Trophoblast cell (in vitro differentiated cells and primary cell): Measurements from ENCODE around the gene SLC19A1.
A peak's percentile ranks its signal among the peaks of the same experiment; 100 is the strongest.

Experiments
- DNase-seq, 2 donors: peaks; one replicate each; pipeline ENCODE4 v3.0.0-alpha.2; 2016
- H2AFZ ChIP-seq: 2 replicates; pipeline ENCODE4 v1.6.1; 2013; ENCODE audit warnings: low read length, moderate library complexity, mild to moderate bottlenecking; ENCODE audit not compliant: insufficient read depth, poor library complexity
- H2AK5ac ChIP-seq: 2 replicates; pipeline ENCODE4 v1.6.1; 2013; ENCODE audit warnings: mild to moderate bottlenecking, low read length
- H2BK120ac ChIP-seq: 2 replicates; pipeline ENCODE4 v1.6.1; 2013; ENCODE audit warnings: low read length, mild to moderate bottlenecking, moderate library complexity; ENCODE audit not compliant: insufficient read depth, poor library complexity
- H2BK12ac ChIP-seq: 2 replicates; pipeline ENCODE4 v1.6.1; 2013; ENCODE audit warnings: mild to moderate bottlenecking, low read length, moderate library complexity
- H2BK5ac ChIP-seq: 2 replicates; pipeline ENCODE4 v1.6.1; 2013; ENCODE audit warnings: low read length, low read depth, moderate library complexity, mild to moderate bottlenecking; ENCODE audit not compliant: poor library complexity
- H3K14ac ChIP-seq: 2 replicates; pipeline ENCODE4 v1.6.1; 2013; ENCODE audit warnings: mild to moderate bottlenecking, low read length
- H3K18ac ChIP-seq: 2 replicates; pipeline ENCODE4 v1.6.1; 2013; ENCODE audit warnings: mild to moderate bottlenecking, low read length
- H3K23ac ChIP-seq: 2 replicates; pipeline ENCODE4 v1.6.1; 2013; ENCODE audit warnings: low read length
- H3K27ac ChIP-seq: 2 replicates; pipeline ENCODE4 v1.5.1; 2013; ENCODE audit warnings: low read depth, mild to moderate bottlenecking, inconsistent platforms, low read length, moderate library complexity
- H3K27me3 ChIP-seq: 2 replicates; pipeline ENCODE4 v1.6.1; 2013; ENCODE audit warnings: inconsistent platforms, mild to moderate bottlenecking, low read length, moderate library complexity; ENCODE audit not compliant: insufficient read depth
- H3K36me3 ChIP-seq, 2 experiments: 1 replicate in 1 of 2; 2 replicates in 1 of 2; pipeline ENCODE4 v1.6.1; 2013; ENCODE audit warnings: low read length in 2 of 2, mild to moderate bottlenecking in 2 of 2, moderate library complexity in 1 of 2; ENCODE audit not compliant: insufficient read depth in 2 of 2, control insufficient read depth in 1 of 2
- H3K4ac ChIP-seq: 2 replicates; pipeline ENCODE4 v1.6.1; 2013; ENCODE audit warnings: low read depth, mild to moderate bottlenecking, low read length, moderate library complexity
- H3K4me1 ChIP-seq, 2 experiments: 1 replicate in 1 of 2; 2 replicates in 1 of 2; pipeline ENCODE4 v1.6.1; 2013; ENCODE audit warnings: low read length in 2 of 2, mild to moderate bottlenecking in 2 of 2, moderate library complexity in 1 of 2; ENCODE audit not compliant: insufficient read depth in 2 of 2, control insufficient read depth in 1 of 2
- H3K4me2 ChIP-seq: 2 replicates; pipeline ENCODE4 v1.6.1; 2013; ENCODE audit warnings: inconsistent platforms, mild to moderate bottlenecking, low read length, moderate library complexity
- H3K4me3 ChIP-seq: 2 replicates; pipeline ENCODE4 v1.5.1; 2013; ENCODE audit warnings: mild to moderate bottlenecking, low read depth, low read length, inconsistent platforms
- H3K79me1 ChIP-seq: one replicate; pipeline ENCODE4 v1.6.1; 2013; ENCODE audit warnings: low read length
- H3K79me2 ChIP-seq: 2 replicates; pipeline ENCODE4 v1.6.1; 2013; ENCODE audit warnings: low read length, mild to moderate bottlenecking; ENCODE audit not compliant: control insufficient read depth, insufficient read depth, poor library complexity
- H3K9ac ChIP-seq: 2 replicates; pipeline ENCODE4 v1.6.1; 2013; ENCODE audit warnings: mild to moderate bottlenecking, low read length
- H3K9me3 ChIP-seq: 2 replicates; pipeline ENCODE4 v1.6.1; 2013; ENCODE audit warnings: low read depth, mild to moderate bottlenecking, control low read depth, inconsistent platforms, low read length; ENCODE audit not compliant: insufficient read depth
- H4K12ac ChIP-seq: 2 replicates; pipeline ENCODE4 v1.6.1; 2013; ENCODE audit warnings: low read depth, mild to moderate bottlenecking, low read length, moderate library complexity
- H4K8ac ChIP-seq: 2 replicates; pipeline ENCODE4 v1.6.1; 2013; ENCODE audit warnings: low read depth, mild to moderate bottlenecking, low read length, moderate library complexity
- H4K91ac ChIP-seq: one replicate; pipeline ENCODE4 v1.6.1; 2013; ENCODE audit warnings: low read depth, mild to moderate bottlenecking, low read length, moderate library complexity
- WGBS: extraction: QIAGEN DNeasy Blood & Tissue Kit; methylation state at CpG from one replicate; pipeline ENCODE4 v1.1.7; 2013; ENCODE audit warnings: missing lambda C conversion rate; ENCODE audit not compliant: insufficient read length, insufficient coverage; ENCODE audit errors: extremely low coverage; 5-methylcytosine and 5-hydroxymethylcytosine counted together

SLC19A1 gene

DNA sequence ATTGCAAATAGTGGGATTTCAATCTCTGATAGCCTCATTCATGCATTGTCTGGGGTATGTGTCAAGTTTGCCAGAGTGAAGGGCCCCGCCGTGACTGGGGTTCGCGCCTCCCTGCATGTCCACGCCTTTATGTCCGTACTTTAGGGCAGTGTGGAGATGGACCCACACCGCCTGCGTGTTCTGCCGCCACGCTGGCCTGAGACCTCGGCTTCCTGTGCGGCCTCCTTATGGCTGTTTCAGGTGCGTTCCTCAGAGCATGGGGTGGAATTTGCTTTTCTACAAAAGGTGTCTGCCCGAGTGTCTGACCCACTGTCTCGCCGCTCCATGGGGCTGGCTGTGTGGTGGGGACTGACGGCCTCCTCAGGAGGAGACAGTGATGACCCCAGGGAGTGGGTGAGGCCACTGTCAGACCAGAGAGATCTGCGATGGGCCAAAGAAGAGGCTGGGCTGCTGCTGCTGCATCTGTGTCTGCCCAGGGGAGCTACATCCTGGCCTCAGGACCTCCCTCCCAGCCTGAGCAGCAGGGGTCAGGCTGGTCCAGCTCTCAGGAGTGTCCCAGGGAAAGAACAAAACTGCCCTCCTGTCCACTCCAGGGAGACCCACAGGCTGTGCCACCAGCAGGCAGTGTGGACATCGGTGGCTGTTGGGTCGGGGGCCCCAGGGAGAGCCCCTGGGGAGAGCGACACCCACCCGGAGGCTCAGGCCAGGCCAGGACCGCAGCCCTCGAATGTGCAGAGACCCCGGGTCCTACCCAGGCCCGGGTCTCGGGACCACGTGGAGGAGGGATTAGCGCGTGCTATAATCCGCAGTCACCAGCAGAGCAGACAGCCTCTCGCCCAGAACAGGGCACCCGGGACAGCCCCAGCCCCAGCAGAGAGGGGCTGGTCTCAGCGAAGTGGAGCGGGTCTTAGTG is 9.8 kb upstream of the SLC19A1 start:
- Histone ChIP-seq H2AK5ac (no peak overlapping the region), H2AFZ (no peak overlapping the region), H3K4me1 (peaks cover 7 to 14% of the 10 kb centered on the region in 2 experiments), H4K12ac (no peak overlapping the region), H3K9me3 (no peaks in the 10 kb centered on the region), H2BK120ac (peak overlapping the region; percentile 27), H3K27ac (peak overlapping the region; percentile 53), H3K4me3 (no peak overlapping the region), H3K27me3 (no peaks in the 10 kb centered on the region), H2BK12ac (no peak overlapping the region), H3K79me1 (peaks cover 12% of the 10 kb centered on the region), H3K36me3 (no peaks in the 10 kb centered on the region), H2BK5ac (no peak overlapping the region), H4K91ac (peak overlapping the region; percentile 40), H3K79me2 (no peaks in the 10 kb centered on the region), H3K4ac (no peak overlapping the region), H3K23ac (no peak overlapping the region), H3K14ac (no peak overlapping the region), H3K9ac (no peak overlapping the region), H4K8ac (no peak overlapping the region), H3K18ac (no peak overlapping the region), H3K4me2 (no peak overlapping the region)
- DNase-seq: no peak
- no CpG with 5 or more reads among the region's 35 CpGs for WGBS

DNA sequence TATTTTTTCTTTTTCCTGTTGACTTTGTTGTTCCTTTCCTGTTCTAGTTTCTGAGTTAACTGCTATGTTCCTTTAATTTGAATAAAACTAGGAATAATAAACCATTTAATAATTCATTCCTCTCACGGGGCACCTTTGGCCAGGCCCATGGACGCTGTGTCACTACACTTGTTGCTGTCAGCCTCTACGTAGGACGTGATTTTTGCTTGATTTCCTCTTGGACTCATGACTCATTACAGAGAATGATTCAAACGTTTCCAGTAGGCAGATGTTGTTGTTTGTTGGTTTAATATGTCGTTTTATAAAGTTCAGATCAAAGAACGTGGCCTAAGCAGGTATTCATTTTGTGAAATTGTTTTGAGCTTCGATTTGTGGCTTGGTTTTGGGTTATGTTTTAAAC is 9.1 kb upstream of the SLC19A1 start:
- Histone ChIP-seq H4K91ac (no peak overlapping the region), H3K27me3 (no peaks in the 10 kb centered on the region), H3K4me2 (no peak overlapping the region), H4K8ac (no peak overlapping the region), H3K27ac (no peak overlapping the region), H3K79me2 (no peaks in the 10 kb centered on the region), H3K9me3 (no peaks in the 10 kb centered on the region), H4K12ac (no peak overlapping the region), H3K23ac (no peak overlapping the region), H2AFZ (no peak overlapping the region), H3K4me3 (no peak overlapping the region), H3K9ac (no peak overlapping the region), H2BK120ac (no peak overlapping the region), H3K79me1 (peaks cover 13% of the 10 kb centered on the region), H2BK5ac (no peak overlapping the region), H2BK12ac (no peak overlapping the region), H3K18ac (no peak overlapping the region), H3K4me1 (peaks cover 7 to 16% of the 10 kb centered on the region in 2 experiments), H3K36me3 (no peaks in the 10 kb centered on the region), H3K14ac (no peak overlapping the region), H3K4ac (no peak overlapping the region), H2AK5ac (no peak overlapping the region)
- no CpG with 5 or more reads among the region's 8 CpGs for WGBS
- DNase-seq: peak in 1 of 2 donors; percentile 44

- Histone ChIP-seq H3K4ac (no peak overlapping the region), H2AFZ (no peak overlapping the region), H2AK5ac (no peak overlapping the region), H2BK5ac (no peak overlapping the region), H4K91ac (no peak overlapping the region), H3K27me3 (no peaks in the 10 kb centered on the region), H3K14ac (no peak overlapping the region), H3K27ac (no peak overlapping the region), H3K4me1 (peaks cover 10 to 21% of the 10 kb centered on the region in 2 experiments), H2BK120ac (no peak overlapping the region), H3K9me3 (no peaks in the 10 kb centered on the region), H3K36me3 (no peaks in the 10 kb centered on the region), H2BK12ac (no peak overlapping the region), H3K4me2 (no peak overlapping the region), H3K79me2 (no peaks in the 10 kb centered on the region), H3K79me1 (peaks cover 17% of the 10 kb centered on the region), H3K4me3 (no peak overlapping the region), H3K18ac (no peak overlapping the region), H3K23ac (no peak overlapping the region), H3K9ac (no peak overlapping the region), H4K8ac (no peak overlapping the region), H4K12ac (no peak overlapping the region)
- no CpG with 5 or more reads among the region's 17 CpGs for WGBS
- DNase-seq: no peak
These were observed 8.4 kb upstream of the SLC19A1 start for GRCh38 chr21:45550522-45551210.

GRCh38 chr21:45549626-45550463 is 7.6 kb upstream of the SLC19A1 start:
- Histone ChIP-seq H2BK12ac (no peak overlapping the region), H3K23ac (no peak overlapping the region), H3K4me3 (no peak overlapping the region), H3K79me2 (no peaks in the 10 kb centered on the region), H4K8ac (no peak overlapping the region), H3K14ac (no peak overlapping the region), H2BK120ac (peak overlapping the region; percentile 3), H3K36me3 (no peaks in the 10 kb centered on the region), H3K18ac (no peak overlapping the region), H3K4me2 (no peak overlapping the region), H3K27ac (no peak overlapping the region), H3K9me3 (no peaks in the 10 kb centered on the region), H4K91ac (peak overlapping the region; percentile 32), H3K9ac (no peak overlapping the region), H3K79me1 (peaks cover 17% of the 10 kb centered on the region), H2AFZ (no peak overlapping the region), H2BK5ac (no peak overlapping the region), H2AK5ac (peak overlapping the region; percentile 35), H3K4ac (no peak overlapping the region), H3K4me1 (peaks cover 10 to 21% of the 10 kb centered on the region in 2 experiments), H4K12ac (no peak overlapping the region), H3K27me3 (no peaks in the 10 kb centered on the region)
- DNase-seq: no peak
- WGBS: no CpG with 5 or more reads among the region's 15 CpGs
